ENCODE data around the gene TSHZ2.
"Not testable (repeated sequence)": the region's sequence is repeated elsewhere in the genome, so short reads cannot be mapped to it uniquely, and the experiment has no call there.

Gene TSHZ2

DNA sequence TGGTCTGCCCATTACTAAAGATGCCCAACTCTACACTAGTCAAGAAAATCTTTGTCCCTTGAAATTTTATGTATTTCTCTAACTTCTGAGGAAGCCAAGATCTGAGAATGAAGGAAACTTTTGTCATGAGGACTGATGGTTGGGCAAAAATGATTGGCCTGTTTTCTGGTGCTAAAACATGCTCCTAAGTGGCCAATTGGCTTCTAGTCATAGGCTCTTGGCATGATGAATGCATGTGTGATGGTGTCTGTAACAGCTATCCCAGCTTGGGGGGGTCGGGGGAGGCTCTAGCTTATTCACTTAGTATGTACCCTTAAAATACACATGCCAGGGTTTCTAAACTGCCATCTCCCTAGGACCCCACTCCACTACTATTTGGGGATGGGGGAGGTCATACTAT, 392.9 kb downstream of the TSHZ2 start:
- Histone ChIP-seq H3K9me3 (ENCODE audit: insufficient read depth, low read length) (no peaks in the 10 kb centered on the region), H3K36me3 (replicated peaks; ENCODE audit: low read depth, low read length) (no peaks in the 10 kb centered on the region), H3K4me2 (ENCODE audit: low read length) (no peak overlapping the region), H2AFZ (ENCODE audit: low read depth, low read length) (no peak overlapping the region), H3K9ac (ENCODE audit: low read length) (no peak overlapping the region), H3K79me2 (ENCODE audit: low read length) (no peaks in the 10 kb centered on the region), H3K27ac (ENCODE audit: low read length) (no peak overlapping the region), H3K4me3 (ENCODE audit: low read length) (no peak overlapping the region), H3K4me1 (ENCODE audit: low read length) (peaks cover 10% of the 10 kb centered on the region), H3K27me3 (ENCODE audit: low read depth, low read length) (peaks cover 23% of the 10 kb centered on the region), H4K20me1 (ENCODE audit: insufficient read depth, low read length) (no peaks in the 10 kb centered on the region)
- TF ChIP-seq EZH2phosphoT487 (IDR thresholded peaks at IDR 0.05; ENCODE audit: low read depth): no peak

DNA sequence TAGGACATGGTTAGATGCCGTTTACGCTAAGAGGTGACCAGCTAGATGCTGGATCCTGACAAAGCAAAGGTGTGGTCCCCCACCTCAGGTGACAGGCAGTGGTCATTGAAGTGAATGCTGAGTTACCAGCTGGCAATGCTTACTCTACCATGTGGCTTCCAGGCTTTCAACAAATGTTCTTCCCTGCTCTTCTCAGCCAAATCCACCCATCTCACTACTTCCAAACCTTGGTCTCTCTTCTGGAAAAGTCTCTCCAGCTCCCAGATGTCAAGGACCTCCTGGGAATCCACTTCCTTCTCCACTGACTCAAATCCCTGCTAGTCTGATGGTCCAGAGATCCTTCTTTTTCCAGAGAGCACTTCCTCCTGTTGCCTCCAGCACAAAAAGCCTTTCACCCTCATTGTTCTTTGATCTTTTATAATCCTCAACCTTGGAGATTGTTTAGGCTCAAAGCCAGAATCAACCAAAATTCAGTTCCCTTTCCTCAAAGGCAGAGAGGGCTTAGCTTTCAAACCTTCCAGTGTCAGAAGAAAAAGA, 393.4 kb downstream of the TSHZ2 start:
- no peak for TF ChIP-seq EZH2phosphoT487 (IDR thresholded peaks at IDR 0.05; ENCODE audit: low read depth)
- no peak for TF ChIP-seq CTCF (IDR thresholded peaks at IDR 0.05; ENCODE audit: low read depth, low read length)
- Histone ChIP-seq H3K4me1 (ENCODE audit: low read length) (peaks cover 10% of the 10 kb centered on the region), H3K27me3 (ENCODE audit: low read depth, low read length) (peaks cover 23% of the 10 kb centered on the region), H4K20me1 (ENCODE audit: insufficient read depth, low read length) (no peaks in the 10 kb centered on the region), H3K79me2 (ENCODE audit: low read length) (no peaks in the 10 kb centered on the region), H3K36me3 (replicated peaks; ENCODE audit: low read depth, low read length) (no peaks in the 10 kb centered on the region), H3K4me2 (ENCODE audit: low read length) (no peak overlapping the region), H3K4me3 (ENCODE audit: low read length) (no peak overlapping the region), H3K9ac (ENCODE audit: low read length) (no peak overlapping the region), H3K27ac (ENCODE audit: low read length) (no peak overlapping the region), H2AFZ (ENCODE audit: low read depth, low read length) (no peak overlapping the region), H3K9me3 (ENCODE audit: insufficient read depth, low read length) (no peaks in the 10 kb centered on the region)

DNA sequence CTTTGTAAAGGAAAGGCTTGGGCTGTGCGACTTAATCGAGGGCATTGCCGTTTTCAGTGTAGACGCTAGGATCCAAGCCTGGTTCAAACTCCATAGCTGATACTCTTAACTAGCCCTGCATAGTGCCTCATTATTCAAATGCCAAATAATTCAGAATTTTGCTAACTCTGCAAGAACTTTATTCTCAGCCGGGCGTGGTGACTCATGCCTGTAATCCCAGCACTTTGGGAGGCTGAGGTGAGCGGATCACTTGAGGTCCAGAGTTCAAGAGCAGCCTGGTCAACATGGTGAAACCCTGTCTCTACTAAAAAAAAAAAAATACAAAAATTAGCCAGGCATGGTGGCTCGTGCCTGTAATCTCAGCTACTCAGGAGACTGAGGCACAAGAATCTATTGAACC, 394.8 kb downstream of the TSHZ2 start:
- H3K27me3 ChIP-seq (ENCODE audit: low read depth, low read length): peaks cover 23% of the 10 kb centered on the region
- not testable (repeated sequence) for H3K27ac ChIP-seq (ENCODE audit: low read length); H3K4me3 ChIP-seq (ENCODE audit: low read length); H3K4me2 ChIP-seq (ENCODE audit: low read length); H3K36me3 ChIP-seq (replicated peaks; ENCODE audit: low read depth, low read length); H3K9ac ChIP-seq (ENCODE audit: low read length); H3K9me3 ChIP-seq (ENCODE audit: insufficient read depth, low read length); H3K4me1 ChIP-seq (ENCODE audit: low read length); H3K79me2 ChIP-seq (ENCODE audit: low read length); H4K20me1 ChIP-seq (ENCODE audit: insufficient read depth, low read length); H2AFZ ChIP-seq (ENCODE audit: low read depth, low read length)

DNA sequence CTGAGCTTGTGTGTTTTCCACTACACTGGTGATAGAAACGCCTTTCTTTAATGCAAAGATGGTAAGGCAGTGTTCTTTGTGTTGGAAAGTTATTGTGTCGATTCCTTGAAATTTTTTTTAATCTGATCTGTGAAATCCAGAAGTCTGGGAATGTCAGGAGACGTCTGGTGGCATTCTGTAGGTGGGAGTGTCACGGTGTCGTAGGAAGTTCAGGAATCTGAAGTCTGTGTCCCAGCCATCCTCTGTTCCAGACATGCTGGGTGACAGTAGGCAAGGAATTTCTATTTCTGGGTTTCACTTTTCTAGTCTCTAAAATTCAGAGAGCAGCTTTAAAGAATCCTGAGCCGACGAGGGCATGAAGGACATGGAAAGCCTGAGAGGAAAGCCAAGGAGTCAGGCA, 397.7 kb downstream of the TSHZ2 start:
- H3K9ac ChIP-seq (ENCODE audit: low read length): no peak overlapping the region
- H3K4me3 ChIP-seq (ENCODE audit: low read length): no peak overlapping the region
- no peaks in the 10 kb centered on the region for H4K20me1 ChIP-seq (ENCODE audit: insufficient read depth, low read length)
- no peaks in the 10 kb centered on the region for H3K79me2 ChIP-seq (ENCODE audit: low read length)
- H3K36me3 ChIP-seq (replicated peaks; ENCODE audit: low read depth, low read length): no peaks in the 10 kb centered on the region
- no peak for TF ChIP-seq EZH2phosphoT487 (IDR thresholded peaks at IDR 0.05; ENCODE audit: low read depth)
- no peak for TF ChIP-seq CTCF (IDR thresholded peaks at IDR 0.05; ENCODE audit: low read depth, low read length)
- H3K9me3 ChIP-seq (ENCODE audit: insufficient read depth, low read length): no peaks in the 10 kb centered on the region
- no peak overlapping the region for H3K4me2 ChIP-seq (ENCODE audit: low read length)
- H2AFZ ChIP-seq (ENCODE audit: low read depth, low read length): no peak overlapping the region
- H3K27ac ChIP-seq (ENCODE audit: low read length): no peak overlapping the region
- peaks cover 16% of the 10 kb centered on the region for H3K27me3 ChIP-seq (ENCODE audit: low read depth, low read length)
- peaks cover 10% of the 10 kb centered on the region for H3K4me1 ChIP-seq (ENCODE audit: low read length)

DNA sequence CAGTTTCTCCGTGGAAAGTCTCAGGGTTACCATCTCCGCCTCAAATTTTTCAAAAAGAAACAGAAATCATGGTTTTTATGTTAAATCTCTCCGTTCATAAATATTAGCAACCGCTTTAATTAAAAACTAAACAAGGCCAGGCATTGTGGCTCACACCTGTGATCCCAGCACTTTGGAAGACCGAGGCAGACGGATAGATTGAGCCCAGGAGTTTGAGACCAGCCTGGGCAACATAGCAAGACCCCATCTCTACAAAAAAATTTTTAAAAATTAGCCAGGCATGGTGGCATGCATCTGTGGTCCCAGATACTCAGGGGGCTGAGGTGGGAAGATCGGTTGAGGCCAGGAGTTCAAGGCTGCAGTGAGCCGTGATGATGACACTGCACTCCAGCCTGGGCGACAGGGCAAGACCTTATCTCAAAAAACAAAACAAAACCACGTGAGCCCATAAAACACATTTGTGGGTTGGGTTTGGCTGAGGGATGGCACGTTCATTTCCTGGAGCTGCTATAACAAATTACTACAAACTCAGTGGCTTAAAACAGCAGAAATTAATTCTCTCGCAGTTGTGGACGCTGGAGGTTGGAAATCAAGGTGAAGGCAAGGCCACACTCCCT, 398.3 kb downstream of the TSHZ2 start:
- H3K79me2 ChIP-seq (ENCODE audit: low read length): no peaks in the 10 kb centered on the region
- no peak overlapping the region for H3K4me3 ChIP-seq (ENCODE audit: low read length)
- no peak overlapping the region for H3K9ac ChIP-seq (ENCODE audit: low read length)
- no peaks in the 10 kb centered on the region for H4K20me1 ChIP-seq (ENCODE audit: insufficient read depth, low read length)
- H3K36me3 ChIP-seq (replicated peaks; ENCODE audit: low read depth, low read length): no peaks in the 10 kb centered on the region
- peaks cover 11% of the 10 kb centered on the region for H3K27me3 ChIP-seq (ENCODE audit: low read depth, low read length)
- H3K4me2 ChIP-seq (ENCODE audit: low read length): no peak overlapping the region
- no peak overlapping the region for H2AFZ ChIP-seq (ENCODE audit: low read depth, low read length)
- no peaks in the 10 kb centered on the region for H3K9me3 ChIP-seq (ENCODE audit: insufficient read depth, low read length)
- H3K4me1 ChIP-seq (ENCODE audit: low read length): peaks cover 10% of the 10 kb centered on the region
- no peak overlapping the region for H3K27ac ChIP-seq (ENCODE audit: low read length)
- TF ChIP-seq EZH2phosphoT487 (IDR thresholded peaks at IDR 0.05; ENCODE audit: low read depth): no peak
- no peak for TF ChIP-seq CTCF (IDR thresholded peaks at IDR 0.05; ENCODE audit: low read depth, low read length)
